ENCODE measurements around the gene KLHL25.
"Not testable (repeated sequence)": the region's sequence is repeated elsewhere in the genome, so short reads cannot be mapped to it uniquely, and the experiment has no call there.

The KLHL25 gene, protein sequence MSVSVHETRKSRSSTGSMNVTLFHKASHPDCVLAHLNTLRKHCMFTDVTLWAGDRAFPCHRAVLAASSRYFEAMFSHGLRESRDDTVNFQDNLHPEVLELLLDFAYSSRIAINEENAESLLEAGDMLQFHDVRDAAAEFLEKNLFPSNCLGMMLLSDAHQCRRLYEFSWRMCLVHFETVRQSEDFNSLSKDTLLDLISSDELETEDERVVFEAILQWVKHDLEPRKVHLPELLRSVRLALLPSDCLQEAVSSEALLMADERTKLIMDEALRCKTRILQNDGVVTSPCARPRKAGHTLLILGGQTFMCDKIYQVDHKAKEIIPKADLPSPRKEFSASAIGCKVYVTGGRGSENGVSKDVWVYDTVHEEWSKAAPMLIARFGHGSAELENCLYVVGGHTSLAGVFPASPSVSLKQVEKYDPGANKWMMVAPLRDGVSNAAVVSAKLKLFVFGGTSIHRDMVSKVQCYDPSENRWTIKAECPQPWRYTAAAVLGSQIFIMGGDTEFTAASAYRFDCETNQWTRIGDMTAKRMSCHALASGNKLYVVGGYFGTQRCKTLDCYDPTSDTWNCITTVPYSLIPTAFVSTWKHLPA

DNA sequence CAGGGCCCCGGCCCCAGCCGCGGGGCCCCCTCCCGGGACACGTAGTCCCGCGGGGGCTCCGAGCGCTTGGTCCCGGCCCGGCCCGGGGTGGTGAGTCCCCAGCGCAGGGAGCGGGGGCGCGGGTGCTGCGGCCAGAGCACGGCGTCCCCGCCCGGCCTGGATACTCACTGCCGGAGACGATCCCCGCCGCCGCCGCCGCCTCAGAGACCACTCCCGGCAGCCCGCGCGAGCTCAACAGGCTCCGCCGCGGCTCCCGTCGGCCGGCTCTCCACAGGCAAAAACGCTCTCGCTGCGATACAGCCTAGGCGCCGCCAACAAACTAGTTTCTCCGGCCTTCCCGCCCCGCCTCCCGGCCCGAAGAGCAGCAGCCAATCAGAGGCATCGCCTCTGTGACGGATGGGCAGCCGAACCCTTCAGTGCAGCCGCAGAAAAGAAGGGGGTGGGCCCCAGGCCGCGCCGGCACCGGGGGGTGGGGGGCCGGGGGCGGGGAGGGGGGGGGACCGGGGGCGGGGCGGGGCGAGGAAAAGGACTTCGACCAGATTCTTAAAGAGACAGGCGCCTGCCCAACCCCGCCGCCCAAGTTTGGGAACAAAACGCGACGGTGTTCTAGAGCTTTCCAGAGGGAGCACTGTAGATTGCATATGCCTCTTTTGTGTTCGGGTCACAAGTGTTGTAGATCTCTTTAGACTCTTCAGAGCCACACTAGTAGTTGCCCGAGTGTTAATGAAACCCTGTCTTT, at the start of gene KLHL25:
Gene KLHL25, minus strand, starts transcription at position 328 of the 739 bp plus-strand sequence. CDS start 25,115 bp downstream, outside the sequence.
- peak within 1 kb of the TSS; percentile 87 to 88 for H3K4me3 Mint-ChIP-seq
- H3K4me1 Mint-ChIP-seq: peaks cover 22 to 27% of the 10 kb centered on the region in 2 donors
- DNase-seq (peak; percentile 88), ATAC-seq (replicated peaks) (peak; percentile 96 to 98)
- peak within 1 kb of the TSS; percentile 75 for H3K27ac Mint-ChIP-seq
- H3K9me3 Mint-ChIP-seq: no peaks in the 10 kb centered on the region
- H3K27me3 Mint-ChIP-seq: peaks cover 6 to 11% of the 10 kb centered on the region in 2 donors
- H3K36me3 Mint-ChIP-seq: peaks cover 0 to 1% of the 10 kb centered on the region in 2 donors

DNA sequence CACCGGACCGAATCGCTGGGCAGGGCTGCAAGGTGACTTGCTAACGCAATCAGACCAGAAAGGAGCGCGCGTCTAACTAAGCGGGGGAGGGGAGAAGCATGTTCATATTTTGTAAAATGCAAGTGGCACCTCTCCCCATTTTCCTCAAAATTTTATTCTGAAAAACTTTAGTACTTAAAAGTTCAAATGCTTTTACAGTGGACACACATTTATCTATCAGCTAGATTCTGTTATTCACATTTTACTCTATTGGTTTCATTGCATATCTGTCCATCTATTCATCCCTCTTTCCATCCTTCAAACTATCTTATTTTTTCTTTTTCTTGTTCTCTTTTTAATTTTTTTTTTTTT, 46.1 kb upstream of the KLHL25 start:
- ATAC-seq (replicated peaks): no peak
- H3K36me3 Mint-ChIP-seq: no peaks in the 10 kb centered on the region
- DNase-seq: no peak
- peaks cover 7 to 11% of the 10 kb centered on the region in 2 donors for H3K4me1 Mint-ChIP-seq
- peak overlapping the region; percentile 37 for H3K27ac Mint-ChIP-seq
- H3K9me3 Mint-ChIP-seq: peaks cover under 1 to 1% of the 10 kb centered on the region in 2 donors
- H3K4me3 Mint-ChIP-seq: peak overlapping the region; percentile 62 to 72
- peaks cover 14 to 32% of the 10 kb centered on the region in 2 donors for H3K27me3 Mint-ChIP-seq

DNA sequence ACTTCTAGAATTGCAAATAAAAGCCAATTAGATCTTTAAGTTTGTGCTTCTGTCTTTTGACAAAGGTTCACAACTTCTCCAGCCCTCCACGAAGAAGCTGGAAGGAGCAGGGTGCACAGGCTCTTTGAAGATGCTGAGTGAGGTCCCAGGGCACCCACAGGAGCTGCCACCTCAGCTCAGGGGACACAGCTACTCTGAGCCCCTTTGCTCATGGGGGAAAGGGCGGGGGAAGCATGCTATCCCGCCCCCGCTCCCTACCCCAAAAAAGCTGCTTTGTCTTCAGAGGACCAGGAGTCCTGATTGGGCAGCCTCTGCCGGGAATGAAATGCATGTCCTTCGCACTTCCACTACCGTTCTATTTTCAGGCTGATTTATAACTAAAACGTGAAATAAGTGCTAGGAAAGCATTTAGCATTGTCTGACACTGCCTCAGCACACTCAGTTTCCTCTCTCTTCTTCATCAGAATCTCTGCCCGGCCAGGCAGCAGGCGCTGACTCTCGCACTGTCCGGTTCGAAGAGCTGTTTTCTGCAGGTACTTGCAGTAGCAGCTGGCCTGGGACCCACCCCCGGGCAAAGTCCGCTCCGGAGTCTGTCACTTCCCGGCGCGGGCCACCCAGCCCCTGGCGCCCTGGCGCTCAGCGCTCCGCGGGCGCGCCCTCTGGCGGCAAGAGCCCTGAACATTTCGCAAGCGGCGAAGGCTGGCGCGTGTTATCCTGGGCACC, 45.5 kb upstream of the KLHL25 start:
- DNase-seq (peak; percentile 64), ATAC-seq (replicated peaks) (peak; percentile 94 to 97)
- H3K27me3 Mint-ChIP-seq: peaks cover 10 to 27% of the 10 kb centered on the region in 2 donors
- no peaks in the 10 kb centered on the region for H3K36me3 Mint-ChIP-seq
- peaks cover 7 to 11% of the 10 kb centered on the region in 2 donors for H3K4me1 Mint-ChIP-seq
- peak overlapping the region; percentile 37 for H3K27ac Mint-ChIP-seq
- peak overlapping the region; percentile 62 to 72 for H3K4me3 Mint-ChIP-seq
- no peaks in the 10 kb centered on the region for H3K9me3 Mint-ChIP-seq

DNA sequence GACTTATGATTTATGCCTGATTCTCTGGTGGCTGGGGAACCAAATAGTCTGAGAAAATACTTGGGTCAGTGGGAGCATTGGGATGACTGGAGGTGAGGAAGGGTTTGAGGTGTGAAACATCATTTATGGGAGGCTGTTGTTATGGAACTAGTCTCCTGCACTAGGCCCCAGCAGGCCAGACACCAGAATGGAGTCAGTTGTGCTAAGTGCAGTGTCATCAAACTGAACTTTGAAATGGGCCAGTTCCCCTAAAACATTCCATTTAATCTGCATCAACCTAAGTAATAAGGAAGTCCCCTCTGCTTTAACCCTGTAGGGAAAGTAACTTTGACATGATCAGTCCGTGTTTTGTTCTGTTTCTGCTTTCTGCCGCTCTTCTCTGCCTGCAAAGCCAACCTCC, 44.9 kb upstream of the KLHL25 start:
- ATAC-seq (replicated peaks) (peak; percentile 47 to 60), DNase-seq (no peak)

DNA sequence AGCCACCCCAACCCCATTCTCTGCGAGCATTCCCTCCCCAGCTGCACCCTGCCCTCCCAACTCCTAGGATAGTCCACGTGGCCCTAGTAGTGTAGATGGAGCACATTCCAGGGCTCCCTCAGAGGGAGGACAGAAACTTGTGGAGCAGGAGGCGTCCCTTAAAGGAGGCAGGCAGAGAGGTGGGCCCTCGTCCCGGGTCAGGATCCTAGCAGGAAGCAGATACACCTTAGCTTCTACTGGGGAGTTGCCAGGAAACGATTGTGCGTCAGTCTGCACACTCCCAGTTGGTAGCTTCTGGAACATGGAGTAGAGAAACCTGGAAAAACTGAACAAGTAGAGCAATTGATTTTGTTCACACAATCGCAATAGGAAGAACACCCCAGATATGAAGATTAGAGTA, 43.9 kb upstream of the KLHL25 start:
- no peaks in the 10 kb centered on the region for H3K9me3 Mint-ChIP-seq
- ATAC-seq (replicated peaks) (no peak), DNase-seq (no peak)
- H3K27me3 Mint-ChIP-seq: peaks cover 4 to 25% of the 10 kb centered on the region in 2 donors
- H3K4me3 Mint-ChIP-seq: no peak overlapping the region
- no peaks in the 10 kb centered on the region for H3K36me3 Mint-ChIP-seq
- no peak overlapping the region for H3K27ac Mint-ChIP-seq
- peaks cover 7 to 11% of the 10 kb centered on the region in 2 donors for H3K4me1 Mint-ChIP-seq

More for the DNA sequence above, 44.9 kb upstream of the KLHL25 start:
- Mint-ChIP-seq H3K27ac (no peak overlapping the region), H3K27me3 (peaks cover 4 to 21% of the 10 kb centered on the region in 2 donors), H3K4me3 (no peak overlapping the region), H3K9me3 (no peaks in the 10 kb centered on the region), H3K4me1 (peaks cover 7 to 11% of the 10 kb centered on the region in 2 donors), H3K36me3 (no peaks in the 10 kb centered on the region)

DNA sequence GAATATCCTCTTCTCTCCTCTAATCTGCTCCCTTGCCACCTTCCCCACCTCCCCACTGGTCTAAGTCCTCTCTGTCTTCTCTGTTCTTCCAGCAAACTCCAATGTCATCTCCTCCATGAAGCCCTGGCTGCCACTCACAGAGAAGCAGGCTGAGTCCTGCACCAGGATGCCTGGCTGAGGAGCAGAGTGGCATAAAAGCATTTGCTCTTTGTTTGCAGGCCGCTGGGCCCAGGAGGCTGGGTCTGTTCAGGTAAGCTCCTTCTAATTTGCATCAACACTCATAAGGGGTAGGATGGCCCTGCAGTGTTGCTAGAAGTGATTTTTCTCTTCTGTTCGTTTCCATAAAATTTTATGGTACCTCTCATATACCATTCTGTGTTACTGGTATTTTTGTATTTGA, 43.2 kb upstream of the KLHL25 start:
- H3K4me3 Mint-ChIP-seq: no peak overlapping the region
- H3K9me3 Mint-ChIP-seq: no peaks in the 10 kb centered on the region
- H3K4me1 Mint-ChIP-seq: peaks cover 7 to 11% of the 10 kb centered on the region in 2 donors
- DNase-seq: no peak
- H3K36me3 Mint-ChIP-seq: no peaks in the 10 kb centered on the region
- ATAC-seq (replicated peaks): no peak
- no peak overlapping the region for H3K27ac Mint-ChIP-seq
- peaks cover 8 to 22% of the 10 kb centered on the region in 2 donors for H3K27me3 Mint-ChIP-seq

DNA sequence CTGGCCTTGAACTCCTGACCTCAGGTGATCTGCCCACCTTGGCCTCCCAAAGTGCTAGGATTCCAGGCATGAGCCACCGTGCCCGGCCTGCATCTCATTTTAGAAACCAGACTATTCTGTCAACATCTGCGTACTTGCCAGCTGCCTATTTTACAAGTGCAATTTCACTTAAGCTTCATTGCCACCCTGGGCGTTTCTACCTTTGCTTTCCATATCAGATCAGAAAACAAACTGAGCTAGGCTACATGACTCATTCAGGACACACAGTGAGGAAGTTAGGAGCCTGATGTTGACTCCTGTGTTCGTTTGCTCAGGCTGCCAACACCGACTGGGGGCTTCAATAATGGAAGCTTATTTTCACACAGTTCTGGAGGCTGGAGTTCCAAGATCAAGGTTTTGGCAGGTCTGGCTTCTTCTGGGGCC, 42.3 kb upstream of the KLHL25 start:
- ATAC-seq (replicated peaks) (no peak), DNase-seq (no peak)
- Mint-ChIP-seq H3K4me3 (no peak overlapping the region), H3K36me3 (no peaks in the 10 kb centered on the region), H3K27me3 (peaks cover 13 to 22% of the 10 kb centered on the region in 2 donors), H3K27ac (no peak overlapping the region), H3K4me1 (peaks cover 7 to 11% of the 10 kb centered on the region in 2 donors), H3K9me3 (no peaks in the 10 kb centered on the region)

DNA sequence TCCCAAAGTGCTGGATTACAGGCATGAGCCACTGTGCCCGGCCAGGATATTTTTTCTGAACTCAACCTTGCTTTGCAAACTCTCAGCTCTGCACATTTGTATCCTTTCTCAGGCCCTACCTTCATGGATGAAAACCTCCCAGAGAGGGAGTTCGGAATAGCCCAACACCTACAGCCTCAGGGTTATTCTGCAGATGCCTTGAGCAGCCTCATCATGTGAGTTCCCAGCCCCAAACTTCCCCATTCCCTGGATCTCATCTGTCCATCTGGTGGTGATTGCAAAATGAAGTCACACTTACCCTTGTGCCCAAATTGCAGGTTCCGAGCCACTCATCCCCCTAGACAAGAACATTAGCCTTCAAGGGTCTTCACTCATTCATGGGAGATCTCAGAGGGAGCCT, 39.9 kb upstream of the KLHL25 start:
- Mint-ChIP-seq H3K27ac (no peak overlapping the region), H3K4me3 (no peak overlapping the region), H3K27me3 (peaks cover 24 to 25% of the 10 kb centered on the region in 2 donors), H3K4me1 (peaks cover under 1 to 1% of the 10 kb centered on the region in 2 donors), H3K36me3 (no peaks in the 10 kb centered on the region), H3K9me3 (no peaks in the 10 kb centered on the region)
- ATAC-seq (replicated peaks): no peak
- no peak for DNase-seq

DNA sequence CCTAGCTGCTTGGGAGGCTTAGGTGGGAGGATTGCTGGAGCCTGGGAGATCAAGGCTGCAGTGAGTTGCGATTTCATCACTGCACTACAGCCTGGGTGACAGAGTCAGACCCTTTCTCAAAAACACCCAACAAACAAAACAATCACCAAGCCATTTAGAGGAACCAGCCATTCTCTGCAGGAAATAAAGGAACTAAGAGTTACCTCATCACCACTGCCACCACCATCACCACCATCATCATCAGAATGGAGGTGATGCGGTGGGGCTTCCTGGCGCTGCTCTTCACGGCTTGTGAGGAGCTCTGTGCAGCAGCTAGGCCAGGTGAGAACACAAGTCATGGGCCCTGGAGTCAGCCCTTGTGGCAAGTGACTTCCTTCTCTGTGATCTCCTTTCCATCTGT, 37.7 kb upstream of the KLHL25 start:
- Mint-ChIP-seq H3K9me3 (no peaks in the 10 kb centered on the region), H3K27ac (no peak overlapping the region)
- ATAC-seq (replicated peaks): peak; percentile 42 to 60

DNA sequence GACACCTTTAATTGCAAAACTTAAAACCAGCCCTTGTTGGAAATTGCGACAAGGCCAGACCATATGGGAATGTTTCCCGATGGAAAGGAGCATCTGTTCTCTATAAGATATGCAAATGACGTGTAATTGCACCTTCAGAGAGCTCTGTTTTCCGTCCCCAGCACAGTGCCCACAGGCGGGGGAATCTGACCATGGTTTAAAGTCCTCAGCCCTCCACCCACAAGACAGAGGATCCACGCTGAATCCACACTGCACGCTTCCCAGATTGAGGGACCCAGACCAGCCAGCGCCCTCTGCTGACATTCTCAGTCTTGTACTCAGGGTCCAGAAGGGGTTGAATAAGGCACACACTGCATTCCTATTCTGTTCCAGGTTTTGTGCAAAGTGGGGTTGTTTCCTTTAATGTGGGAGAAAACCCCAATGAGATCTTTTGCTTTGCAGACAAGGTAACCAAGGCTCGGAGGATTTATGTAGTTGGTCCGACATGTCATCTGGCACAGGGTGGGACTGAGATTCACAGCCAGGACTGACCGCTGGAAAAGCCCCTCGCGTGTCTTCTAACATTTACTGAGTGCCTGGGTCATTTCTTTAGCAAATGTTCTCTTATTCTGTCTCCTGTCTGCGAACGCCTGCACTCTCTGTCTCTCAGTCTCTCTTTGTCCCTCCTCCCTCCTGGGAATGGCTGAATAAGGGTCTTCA, 36.8 kb upstream of the KLHL25 start:
- H3K27me3 Mint-ChIP-seq: peaks cover 24 to 26% of the 10 kb centered on the region in 2 donors
- no peaks in the 10 kb centered on the region for H3K36me3 Mint-ChIP-seq
- peaks cover 0 to 1% of the 10 kb centered on the region in 2 donors for H3K4me1 Mint-ChIP-seq
- no peak overlapping the region for H3K4me3 Mint-ChIP-seq
- no peak overlapping the region for H3K27ac Mint-ChIP-seq
- DNase-seq: no peak
- no peaks in the 10 kb centered on the region for H3K9me3 Mint-ChIP-seq
- peak in 1 of 2 donors; percentile 31 for ATAC-seq (replicated peaks)

More for the DNA sequence above, 37.7 kb upstream of the KLHL25 start:
- Mint-ChIP-seq H3K4me3 (no peak overlapping the region), H3K27me3 (peaks cover 24 to 26% of the 10 kb centered on the region in 2 donors), H3K36me3 (no peaks in the 10 kb centered on the region), H3K4me1 (peaks cover 0 to 1% of the 10 kb centered on the region in 2 donors)
- no peak for DNase-seq

DNA sequence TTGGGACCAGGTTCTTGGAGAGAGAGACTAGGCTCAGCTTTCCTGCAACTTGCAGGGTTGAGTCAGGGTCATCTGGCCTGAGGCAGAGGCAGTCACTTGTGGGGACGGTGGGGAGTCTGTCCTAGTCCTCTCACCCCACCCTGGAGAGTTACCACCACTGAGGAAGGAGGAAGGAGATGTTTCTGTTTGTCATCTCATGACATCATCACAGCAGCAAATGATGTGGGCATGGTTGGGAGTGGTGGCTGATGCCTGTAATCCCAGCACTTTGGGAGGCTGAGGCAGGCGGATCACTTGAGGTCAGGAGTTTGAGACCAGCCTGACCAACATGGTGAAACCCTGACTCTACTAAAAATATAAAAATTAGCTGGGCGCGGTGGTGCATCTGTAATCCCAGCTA, 35.0 kb upstream of the KLHL25 start:
- H3K36me3 Mint-ChIP-seq; H3K4me1 Mint-ChIP-seq; ATAC-seq (replicated peaks); H3K27ac Mint-ChIP-seq; DNase-seq; H3K4me3 Mint-ChIP-seq; H3K9me3 Mint-ChIP-seq: not testable (repeated sequence)
- H3K27me3 Mint-ChIP-seq: peaks cover 24 to 26% of the 10 kb centered on the region in 2 donors

DNA sequence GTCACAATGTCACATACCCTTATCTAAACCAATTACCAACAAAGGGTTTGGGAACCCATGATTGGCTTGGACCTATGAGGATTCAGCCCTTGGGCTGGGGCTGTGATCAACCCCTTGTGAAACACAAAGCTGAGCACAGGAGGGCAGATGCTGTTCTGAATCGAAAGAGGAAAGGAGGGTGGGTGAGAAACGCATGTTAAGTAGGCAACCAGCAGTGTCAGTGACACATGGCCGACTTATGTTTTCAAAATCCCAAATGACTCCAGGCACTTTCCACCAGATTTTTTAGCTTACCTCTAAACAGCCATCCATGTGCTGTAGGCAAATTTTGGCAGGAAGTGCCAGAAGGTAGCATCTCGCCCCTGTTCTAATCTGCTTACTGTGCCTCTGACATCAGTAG, 34.1 kb upstream of the KLHL25 start:
- no peaks in the 10 kb centered on the region for H3K9me3 Mint-ChIP-seq
- H3K4me1 Mint-ChIP-seq: peaks cover 0 to 1% of the 10 kb centered on the region in 2 donors
- H3K36me3 Mint-ChIP-seq: no peaks in the 10 kb centered on the region
- peaks cover 19 to 24% of the 10 kb centered on the region in 2 donors for H3K27me3 Mint-ChIP-seq
- no peak overlapping the region for H3K4me3 Mint-ChIP-seq
- no peak for ATAC-seq (replicated peaks)
- DNase-seq: no peak
- no peak overlapping the region for H3K27ac Mint-ChIP-seq

DNA sequence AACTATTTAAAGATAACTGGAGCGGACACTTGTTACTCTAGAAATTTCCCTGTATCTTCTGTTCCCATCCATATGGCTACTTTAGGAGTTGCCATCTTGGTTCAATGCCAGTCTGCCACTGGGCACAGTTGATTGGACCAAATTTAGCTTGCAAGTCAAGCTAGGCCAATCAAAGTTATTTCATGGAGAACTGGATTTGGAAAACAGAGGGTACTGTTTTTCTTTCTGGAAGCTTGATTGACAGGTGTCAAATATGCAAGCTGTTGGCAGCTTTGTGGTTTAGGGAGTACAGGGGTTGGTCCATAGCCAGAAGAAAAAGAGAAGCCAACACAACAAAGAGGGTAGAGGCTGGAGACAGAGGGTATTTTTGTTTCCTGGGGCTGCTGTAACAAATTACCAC, 33.4 kb upstream of the KLHL25 start:
- H3K4me3 Mint-ChIP-seq: no peak overlapping the region
- no peak for DNase-seq
- H3K27ac Mint-ChIP-seq: no peak overlapping the region
- H3K9me3 Mint-ChIP-seq: no peaks in the 10 kb centered on the region
- peaks cover 0 to 1% of the 10 kb centered on the region in 2 donors for H3K4me1 Mint-ChIP-seq
- H3K27me3 Mint-ChIP-seq: peaks cover 14 to 20% of the 10 kb centered on the region in 2 donors
- no peak for ATAC-seq (replicated peaks)
- no peaks in the 10 kb centered on the region for H3K36me3 Mint-ChIP-seq

Measured in stimulated activated naive B cell treated with anti-CD40 and anti-IgM and Interleukin-4, amounts not matched to agents 10 μg/mL and 1 μg/mL and 100 μg/mL, for 72 hours (primary cell).